ENCODE measurements around the gene RNF213. TPM values are rescaled to one million over a fixed set of nuclear protein-coding genes. Genes with fewer than 3 reads are reported as not detected.
A peak's percentile ranks its signal among the peaks of the same experiment; 100 is the strongest.

The RNF213 gene
- total RNA-seq, 1 experiment from 2014 or later, result 71.4 TPM

GRCh38 chr17:80277751-80278671, 17.4 kb downstream of the RNF213 start:
- no TSS peak for BruUV-seq (replicated peaks)
- no peaks in the 10 kb centered on the region for H3K27me3 ChIP-seq (ENCODE audit: low read length)
- no peak overlapping the region for H3K4me2 ChIP-seq (ENCODE audit: low read length)
- no peak for TF ChIP-seq EZH2 (IDR thresholded peaks at IDR 0.05; ENCODE audit: low read length, unreplicated experiment)
- no peak for TF ChIP-seq CTCF (conservative IDR thresholded peaks at IDR 0.05; ENCODE audit: low read depth, low read length)
- TF ChIP-seq EZH2phosphoT487 (IDR thresholded peaks at IDR 0.05; ENCODE audit: borderline replicate concordance, low read length), result no peak
- no peaks in the 10 kb centered on the region for H3K9me3 ChIP-seq (ENCODE audit: low read length)
- ATAC-seq (peak; percentile 45), DNase-seq (no peak)
- no peak overlapping the region for H3K4me3 ChIP-seq (ENCODE audit: low read length)
- CTCF ChIA-PET, result no interaction called here
- no peak overlapping the region for H3K27ac ChIP-seq (ENCODE audit: low read length)
- no peaks in the 10 kb centered on the region for H3K79me2 ChIP-seq (ENCODE audit: low read length)
- no peaks in the 10 kb centered on the region for H4K20me1 ChIP-seq (ENCODE audit: low read length)
- H3K4me1 ChIP-seq (ENCODE audit: insufficient read depth, low read length), result no peaks in the 10 kb centered on the region
- no peaks in the 10 kb centered on the region for H3K9me2 ChIP-seq (replicated peaks; ENCODE audit: low read length)
- no peak overlapping the region for H3K9ac ChIP-seq (ENCODE audit: low read length)
- no peak overlapping the region for H2AFZ ChIP-seq (ENCODE audit: low read length)
- 0 out of 2 replicates have a peak, but pooled peaks cover 2% of the 10 kb centered on the region for H3K36me3 ChIP-seq (ENCODE audit: low read depth, low read length)
- intact Hi-C loops (cut with micrococcal nuclease), result no loop called here
- POLR2A ChIA-PET (ENCODE audit: unreplicated experiment), result no interaction called here
- H3F3A ChIP-seq (ENCODE audit: low read length, unreplicated experiment), result no peaks in the 10 kb centered on the region

GRCh38 chr17:80279895-80280294, 19.2 kb downstream of the RNF213 start:
- Histone ChIP-seq H3K4me3 (ENCODE audit: low read length) (no peak overlapping the region), H3F3A (ENCODE audit: low read length, unreplicated experiment) (no peaks in the 10 kb centered on the region), H3K27me3 (ENCODE audit: low read length) (no peaks in the 10 kb centered on the region), H3K9me3 (ENCODE audit: low read length) (no peaks in the 10 kb centered on the region), H3K9ac (ENCODE audit: low read length) (no peak overlapping the region), H3K27ac (ENCODE audit: low read length) (no peak overlapping the region), H3K4me2 (ENCODE audit: low read length) (no peak overlapping the region), H3K9me2 (replicated peaks; ENCODE audit: low read length) (no peaks in the 10 kb centered on the region), H3K4me1 (ENCODE audit: insufficient read depth, low read length) (no peaks in the 10 kb centered on the region), H3K79me2 (ENCODE audit: low read length) (no peaks in the 10 kb centered on the region), H4K20me1 (ENCODE audit: low read length) (no peaks in the 10 kb centered on the region), H3K36me3 (ENCODE audit: low read depth, low read length) (0 out of 2 replicates have a peak, but pooled peaks cover 2% of the 10 kb centered on the region), H2AFZ (ENCODE audit: low read length) (no peak overlapping the region)
- DNase-seq (no peak), ATAC-seq (no peak)
- CTCF ChIA-PET, result no interaction called here
- POLR2A ChIA-PET (ENCODE audit: unreplicated experiment), result no interaction called here
- no peak for TF ChIP-seq EZH2 (IDR thresholded peaks at IDR 0.05; ENCODE audit: low read length, unreplicated experiment)
- TF ChIP-seq EZH2phosphoT487 (IDR thresholded peaks at IDR 0.05; ENCODE audit: borderline replicate concordance, low read length), result no peak
- TF ChIP-seq CTCF (conservative IDR thresholded peaks at IDR 0.05; ENCODE audit: low read depth, low read length), result no peak
- intact Hi-C loops (cut with micrococcal nuclease), result no loop called here
- BruUV-seq (replicated peaks), result no TSS peak

- ChIA-PET CTCF (no interaction called here), POLR2A (ENCODE audit: unreplicated experiment) (no interaction called here)
- ATAC-seq (no peak), DNase-seq (no peak)
- Histone ChIP-seq H2AFZ (ENCODE audit: low read length) (no peak overlapping the region), H3K4me3 (ENCODE audit: low read length) (no peak overlapping the region), H4K20me1 (ENCODE audit: low read length) (no peaks in the 10 kb centered on the region), H3K27me3 (ENCODE audit: low read length) (no peaks in the 10 kb centered on the region), H3K4me1 (ENCODE audit: insufficient read depth, low read length) (no peaks in the 10 kb centered on the region), H3K9ac (ENCODE audit: low read length) (no peak overlapping the region), H3K79me2 (ENCODE audit: low read length) (no peaks in the 10 kb centered on the region), H3F3A (ENCODE audit: low read length, unreplicated experiment) (no peaks in the 10 kb centered on the region), H3K9me2 (replicated peaks; ENCODE audit: low read length) (no peaks in the 10 kb centered on the region), H3K27ac (ENCODE audit: low read length) (no peak overlapping the region), H3K36me3 (ENCODE audit: low read depth, low read length) (0 out of 2 replicates have a peak, but pooled peaks cover 2% of the 10 kb centered on the region), H3K4me2 (ENCODE audit: low read length) (no peak overlapping the region), H3K9me3 (ENCODE audit: low read length) (no peaks in the 10 kb centered on the region)
- no TSS peak for BruUV-seq (replicated peaks)
- TF ChIP-seq EZH2phosphoT487 (IDR thresholded peaks at IDR 0.05; ENCODE audit: borderline replicate concordance, low read length) (no peak), EZH2 (IDR thresholded peaks at IDR 0.05; ENCODE audit: low read length, unreplicated experiment) (no peak), CTCF (conservative IDR thresholded peaks at IDR 0.05; ENCODE audit: low read depth, low read length) (no peak)
- intact Hi-C loops (cut with micrococcal nuclease), result no loop called here
These were observed 20.9 kb downstream of the RNF213 start for GRCh38 chr17:80281516-80281915.
